ENCODE results near the gene STOX2.

DNA sequence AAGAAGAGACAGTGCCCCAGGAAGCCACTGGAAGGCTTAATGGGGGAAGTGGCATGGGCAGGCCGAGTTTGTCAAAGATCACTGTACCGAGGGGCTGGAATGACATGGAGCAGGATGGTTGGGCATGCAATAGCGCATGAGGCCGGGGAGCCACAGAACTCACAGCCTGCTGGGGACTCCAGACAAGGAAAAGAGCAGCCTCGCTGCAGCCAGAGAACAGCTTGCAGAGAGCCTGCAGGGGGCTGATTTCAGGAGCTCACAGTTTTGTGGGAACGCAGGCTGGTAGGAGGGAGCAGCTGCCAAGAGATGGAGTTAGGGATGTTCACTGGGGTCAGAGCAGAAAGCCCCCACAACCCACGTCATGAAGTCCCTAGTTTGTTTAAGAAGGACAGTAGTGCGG, 45.4 kb downstream of the STOX2 start:
- TF ChIP-seq GATA2 (IDR thresholded peaks at IDR 0.05; ENCODE audit: low read depth, low read length) = no peak
- no peak for TF ChIP-seq GATA3 (IDR thresholded peaks at IDR 0.05; ENCODE audit: low read depth, low read length)

Measured in SH-SY5Y (cell line).